Colon (tissue), 2 donors: ENCODE measurements around the gene SZT2.
"Not testable (repeated sequence)": the region's sequence is repeated elsewhere in the genome, so short reads cannot be mapped to it uniquely, and the experiment has no call there.

Experiments used
- FAIRE-seq: peaks from 2 replicates; lab custom pipeline; 2012; peaks lifted over from hg19 to GRCh38; lab: Jason Lieb, UNC
- donor health status: control.
- donor health status: control.

SZT2 gene

DNA sequence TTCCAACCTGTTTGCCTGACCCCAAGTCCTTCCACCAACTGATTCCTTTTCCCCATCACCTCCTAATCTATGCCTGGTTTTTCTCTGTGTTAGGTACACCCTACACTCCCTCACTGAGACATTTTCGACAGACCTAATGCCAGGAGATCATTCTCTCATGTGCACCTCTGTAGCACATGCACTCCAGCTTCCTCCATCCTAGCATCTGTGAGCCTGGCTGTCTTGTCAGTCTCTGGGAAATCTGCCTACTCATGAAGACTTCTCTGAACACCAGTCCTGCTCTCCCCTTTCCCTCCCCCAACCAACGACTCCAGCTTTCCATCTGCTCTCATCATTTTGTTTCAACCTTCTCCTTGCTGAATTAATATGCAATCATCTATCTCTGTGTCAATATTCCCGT is 1.1 kb upstream of the SZT2 start:
- FAIRE-seq, result no peak

DNA sequence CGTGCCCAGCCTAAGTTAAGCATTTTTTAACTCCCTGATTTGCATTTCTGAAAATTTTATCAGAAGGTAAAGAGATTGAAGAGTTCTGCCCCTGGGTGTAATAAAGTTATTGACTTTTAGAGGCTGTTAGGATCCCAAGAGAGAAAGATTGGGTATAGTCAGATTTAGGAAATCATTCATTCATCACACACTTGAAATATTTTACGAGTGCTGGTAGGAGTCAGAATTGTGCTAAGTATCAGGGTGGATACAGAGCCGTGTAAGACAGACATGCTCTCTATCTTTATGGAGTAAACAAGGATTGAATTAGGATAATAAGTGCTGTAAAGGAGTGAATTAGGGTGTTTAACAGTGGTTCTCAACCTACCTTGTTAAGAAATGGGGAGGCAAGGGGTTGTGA is 3.0 kb downstream of the SZT2 start:
- FAIRE-seq, result no peak

DNA sequence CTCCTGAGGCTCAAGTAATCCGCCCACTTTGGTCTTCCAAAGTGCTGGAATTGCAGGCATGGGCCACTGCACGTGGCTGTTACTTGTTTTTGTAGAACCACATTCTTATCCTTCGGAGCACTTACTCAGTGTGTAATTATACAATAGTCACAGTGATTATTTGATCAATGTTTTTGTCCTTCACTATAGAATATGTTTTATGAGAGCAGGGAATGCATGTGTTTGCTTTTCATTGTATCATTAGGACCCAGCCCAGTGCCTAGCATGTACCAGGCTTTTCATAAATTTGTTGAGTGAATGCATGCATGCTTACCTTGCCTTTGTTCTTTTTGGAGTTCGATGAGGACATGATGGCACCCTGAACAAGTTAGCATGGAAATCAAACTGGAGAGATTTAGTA is 5.8 kb downstream of the SZT2 start:
- FAIRE-seq, result no peak

DNA sequence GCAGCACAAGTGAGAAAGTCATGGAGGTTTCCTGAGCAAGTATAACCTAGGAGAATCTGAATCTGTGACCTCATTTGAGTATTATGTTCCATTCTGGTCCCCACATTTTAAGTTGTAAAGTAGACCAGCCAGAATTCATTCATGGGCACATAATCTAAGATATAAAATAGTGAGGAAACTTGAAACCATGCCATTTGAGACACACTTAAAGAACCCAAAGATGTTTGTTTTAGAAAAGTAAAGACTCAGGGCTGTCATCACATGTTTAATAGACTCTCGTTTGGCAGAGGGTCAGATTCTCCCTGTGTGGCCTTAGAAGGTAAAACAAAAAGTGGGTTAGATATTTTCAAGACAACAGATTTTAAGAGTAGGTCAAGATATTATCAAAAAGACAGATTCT is 6.4 kb downstream of the SZT2 start:
- no peak for FAIRE-seq

DNA sequence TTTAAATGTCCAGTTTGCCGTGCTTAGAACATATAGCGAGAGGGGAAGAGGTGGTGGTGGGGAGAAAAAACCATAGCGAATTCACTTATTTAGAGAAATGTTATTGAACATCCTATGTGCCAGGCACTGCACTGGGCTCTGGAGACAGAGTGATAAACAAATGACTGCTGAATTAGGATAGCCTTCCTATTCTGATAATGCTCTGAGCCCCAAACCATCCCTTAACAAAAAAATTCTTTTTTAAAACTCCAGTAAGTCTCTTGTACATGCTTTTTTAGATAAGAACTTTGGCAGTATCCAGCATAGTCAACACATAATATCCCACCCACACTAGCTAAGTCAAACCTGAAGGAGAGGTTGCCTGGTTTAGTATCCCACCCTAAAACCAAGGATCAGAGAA is 8.5 kb downstream of the SZT2 start:
- no peak for FAIRE-seq

DNA sequence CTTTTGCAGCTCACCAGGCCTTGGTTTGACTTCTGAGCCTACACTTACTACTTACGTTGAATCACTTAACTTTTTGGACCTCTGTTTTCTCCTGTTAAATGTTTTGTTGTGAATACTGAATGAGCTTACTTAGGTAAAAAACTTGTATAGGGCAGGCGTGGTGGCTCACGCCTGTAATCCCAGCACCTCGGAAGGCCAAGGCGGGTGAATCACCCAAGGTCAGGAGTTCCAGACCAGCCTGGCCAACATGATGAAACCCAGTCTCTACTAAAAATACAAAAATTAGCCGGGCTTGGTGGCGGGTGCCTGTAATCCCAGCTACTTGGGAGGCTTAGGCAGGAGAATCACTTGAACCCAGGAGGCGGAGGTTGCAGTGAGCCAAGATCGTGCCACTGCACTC is 10.7 kb downstream of the SZT2 start:
- not testable (repeated sequence) for FAIRE-seq

DNA sequence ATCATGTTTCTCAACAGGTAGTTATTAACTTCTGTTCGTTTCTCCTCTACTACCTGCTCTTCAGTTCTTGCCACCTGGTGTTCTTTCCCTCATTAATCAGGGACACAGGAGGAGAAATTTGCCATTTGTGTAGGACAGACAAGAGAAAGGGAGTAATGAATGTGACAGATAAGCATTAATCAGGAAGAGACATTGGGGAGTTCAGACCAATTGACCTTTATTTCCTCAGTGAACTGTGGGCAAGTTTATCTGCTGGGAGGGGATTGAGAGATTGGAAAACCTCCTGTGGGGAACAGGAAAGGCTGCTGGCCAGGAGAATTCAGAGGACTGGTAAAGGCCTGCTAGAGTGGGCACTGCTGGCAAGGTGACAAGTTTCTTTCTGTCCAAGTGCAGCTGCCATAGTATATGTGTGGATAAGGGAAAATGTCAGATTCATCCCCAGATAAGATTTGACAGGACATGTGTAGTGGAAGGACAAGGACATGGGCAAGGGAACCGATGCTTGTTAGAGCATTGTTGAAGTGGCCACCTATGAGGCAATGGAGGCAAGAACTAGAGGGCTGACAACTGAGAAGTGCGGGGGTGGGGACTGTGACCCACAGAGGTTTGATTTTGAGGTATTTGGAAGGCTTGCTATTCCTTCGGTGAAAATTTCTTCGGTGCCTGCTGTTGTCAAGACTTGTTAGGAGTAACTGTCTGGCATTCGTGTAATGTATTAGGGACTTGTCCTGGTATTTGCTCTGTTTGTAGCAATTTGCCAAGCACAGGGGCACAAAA is 12.6 kb downstream of the SZT2 start:
- no peak for FAIRE-seq

DNA sequence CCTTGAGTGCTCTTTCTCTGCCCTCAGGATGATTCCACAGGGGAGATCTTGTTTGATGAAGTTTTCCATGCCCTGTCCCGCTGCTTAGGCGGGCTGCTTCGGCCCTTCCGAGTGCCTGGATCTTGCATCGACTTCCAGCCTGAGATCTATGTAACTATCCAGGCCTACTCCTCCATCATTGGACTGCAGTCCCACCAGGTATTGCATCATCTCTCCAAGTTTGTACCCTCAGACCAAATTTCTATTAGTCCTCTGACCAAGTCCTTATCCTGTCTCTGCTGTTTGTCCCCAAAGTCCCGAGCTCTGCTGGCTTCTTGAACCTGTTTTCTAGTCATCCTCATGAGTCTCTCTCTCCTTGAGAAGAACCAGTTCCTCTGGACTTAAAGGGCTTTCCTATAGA is 14.7 kb downstream of the SZT2 start:
- no peak for FAIRE-seq

DNA sequence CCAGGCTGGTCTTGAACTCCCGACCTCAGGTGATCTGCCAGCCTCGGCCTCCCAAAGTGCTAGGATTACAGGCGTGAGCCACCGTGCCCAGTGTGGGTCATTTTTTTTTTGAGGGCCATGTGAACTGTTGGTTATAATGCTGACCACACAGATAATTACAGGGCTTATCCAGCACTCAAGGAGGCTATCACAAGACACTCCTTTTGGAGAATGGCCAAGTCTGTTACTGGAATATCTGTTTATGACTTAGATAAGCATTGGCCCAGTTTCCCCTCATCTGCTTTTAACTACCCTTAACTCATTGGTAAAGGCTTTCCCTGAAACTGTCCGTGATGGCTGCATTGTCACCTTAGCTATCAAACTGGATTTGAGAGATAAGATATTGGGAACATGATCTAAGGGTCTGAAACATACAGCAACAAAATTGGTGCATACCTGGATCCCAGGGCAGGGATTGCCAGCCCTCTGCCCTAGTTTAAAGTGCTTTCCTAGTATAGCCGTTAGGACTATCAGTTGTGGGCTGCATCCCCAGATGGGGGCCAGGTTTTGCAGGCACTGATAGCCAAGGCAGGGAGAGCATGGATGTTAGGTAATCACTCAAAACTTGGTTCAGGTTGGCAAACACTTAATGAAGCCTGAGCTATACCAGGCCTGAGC is 15.6 kb downstream of the SZT2 start:
- no peak for FAIRE-seq

DNA sequence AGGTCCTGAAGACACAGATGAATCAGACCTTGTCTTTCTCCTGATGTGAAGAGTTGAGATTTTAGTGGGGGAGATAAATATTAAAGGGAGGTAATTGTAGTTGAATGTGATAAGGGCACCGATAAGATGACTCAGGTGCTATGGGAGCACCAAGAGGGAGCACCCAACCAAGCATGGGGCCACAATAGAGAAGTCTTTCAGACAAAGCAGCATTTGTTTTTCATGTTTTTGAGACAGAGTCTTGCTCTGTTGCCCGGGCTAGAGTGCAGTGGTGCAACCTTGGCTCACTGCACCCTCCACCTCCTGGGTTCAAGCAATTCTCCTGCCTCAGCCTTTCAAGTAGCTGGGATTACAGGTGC is 16.2 kb downstream of the SZT2 start:
- FAIRE-seq, result no peak

DNA sequence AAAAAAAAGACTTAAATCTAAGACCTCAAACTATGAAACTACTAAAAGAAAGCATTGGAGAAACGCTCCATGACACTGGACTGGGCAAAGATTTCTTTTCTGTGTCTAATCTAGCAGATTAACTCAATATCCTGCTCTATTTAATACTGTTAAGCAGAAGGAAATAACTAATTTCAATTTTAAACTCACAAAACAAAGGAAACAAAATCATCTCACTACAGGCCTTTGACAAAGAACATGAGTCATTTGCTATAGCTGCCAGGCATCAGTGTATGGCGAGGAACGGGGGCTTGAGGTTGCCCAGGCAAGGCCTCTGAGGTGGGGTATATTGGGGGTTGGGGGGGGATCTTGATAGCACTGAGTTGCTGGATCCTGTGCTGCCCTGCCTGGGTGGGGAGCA is 20.9 kb downstream of the SZT2 start:
- no peak for FAIRE-seq

DNA sequence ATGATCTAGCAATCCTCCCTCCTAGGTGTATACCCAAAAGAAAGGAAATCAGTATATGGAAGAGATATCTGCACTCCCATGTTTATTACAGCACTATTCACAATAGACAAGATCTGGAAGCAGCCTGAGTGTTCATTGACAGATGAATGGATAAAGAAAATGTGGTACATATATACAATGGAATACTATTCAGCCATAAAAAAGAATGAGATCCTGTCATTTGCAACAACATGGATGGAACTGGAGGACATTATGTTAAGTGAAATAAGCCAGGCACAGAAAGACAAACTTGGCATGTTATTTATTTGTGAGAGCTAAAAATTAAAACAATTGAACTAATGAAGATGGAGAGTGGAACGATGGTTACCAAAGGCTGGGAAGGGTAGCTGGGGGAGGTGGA is 23.7 kb downstream of the SZT2 start:
- FAIRE-seq, result not testable (repeated sequence)

DNA sequence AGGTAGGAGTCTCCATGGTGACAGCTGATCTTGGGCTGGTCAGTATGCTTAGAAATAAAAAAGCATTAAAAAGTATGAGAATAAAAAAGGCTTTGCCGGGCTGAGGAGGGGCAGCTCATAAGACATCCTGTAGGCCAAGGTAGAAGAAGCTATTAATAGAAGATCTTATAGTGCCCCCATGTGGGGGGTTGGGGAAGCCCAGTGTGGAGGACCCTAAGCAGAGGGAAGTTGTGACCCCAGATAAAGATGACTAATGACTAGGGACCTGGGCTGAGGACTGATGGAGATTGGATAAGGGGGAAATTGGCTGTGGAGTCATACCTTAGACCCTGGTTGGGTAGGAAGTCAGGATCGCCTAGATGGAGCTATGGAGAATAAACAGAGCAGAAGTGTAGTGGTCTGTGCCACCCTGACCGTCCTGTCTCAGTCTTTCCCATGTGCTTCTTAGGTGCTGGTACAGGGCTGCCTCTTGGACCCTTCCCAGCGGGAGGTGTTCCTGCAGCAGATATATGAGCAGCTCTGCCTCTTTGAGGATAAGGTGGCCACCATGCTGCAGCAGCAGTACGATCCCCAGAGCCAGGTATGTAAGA is 25.0 kb downstream of the SZT2 start:
- no peak for FAIRE-seq

DNA sequence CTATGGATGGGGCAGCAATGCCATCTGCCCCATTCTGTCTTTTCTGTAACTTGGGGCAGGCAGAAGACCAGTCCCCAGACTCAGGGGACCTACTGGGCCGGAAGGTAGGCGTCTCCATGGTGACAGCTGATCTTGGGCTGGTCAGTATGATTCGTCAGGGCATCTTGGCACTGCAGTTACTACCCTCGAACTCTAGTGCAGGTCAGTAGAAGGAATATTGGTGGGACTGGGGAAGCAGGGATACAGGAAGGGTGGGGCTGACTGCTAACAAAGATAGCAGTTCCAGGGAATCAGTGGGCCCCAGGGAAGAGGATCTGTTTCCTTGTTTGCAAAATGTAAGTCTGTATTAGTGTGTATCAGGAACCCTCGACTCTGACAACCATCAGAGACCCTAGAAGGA is 26.2 kb downstream of the SZT2 start:
- FAIRE-seq, result no peak

DNA sequence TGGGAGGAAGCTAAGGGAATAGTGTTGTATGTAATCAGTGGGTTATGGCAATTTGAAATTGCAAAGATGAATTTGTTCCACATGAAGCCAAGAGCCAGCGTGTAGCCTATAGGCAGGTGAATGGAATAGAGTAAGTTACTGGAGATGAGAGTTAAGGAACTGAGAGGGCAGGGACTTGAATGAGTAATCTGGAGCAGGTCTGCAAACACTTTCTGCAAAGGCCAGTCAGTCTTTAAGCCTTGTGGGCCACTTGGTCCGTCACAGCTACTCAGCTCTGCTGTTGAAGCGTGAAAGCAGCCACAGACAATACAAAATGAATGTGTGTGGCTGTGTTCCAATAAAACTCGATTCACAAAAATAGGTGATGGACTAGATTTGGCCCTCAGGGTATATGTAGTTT is 29.2 kb downstream of the SZT2 start:
- no peak for FAIRE-seq

DNA sequence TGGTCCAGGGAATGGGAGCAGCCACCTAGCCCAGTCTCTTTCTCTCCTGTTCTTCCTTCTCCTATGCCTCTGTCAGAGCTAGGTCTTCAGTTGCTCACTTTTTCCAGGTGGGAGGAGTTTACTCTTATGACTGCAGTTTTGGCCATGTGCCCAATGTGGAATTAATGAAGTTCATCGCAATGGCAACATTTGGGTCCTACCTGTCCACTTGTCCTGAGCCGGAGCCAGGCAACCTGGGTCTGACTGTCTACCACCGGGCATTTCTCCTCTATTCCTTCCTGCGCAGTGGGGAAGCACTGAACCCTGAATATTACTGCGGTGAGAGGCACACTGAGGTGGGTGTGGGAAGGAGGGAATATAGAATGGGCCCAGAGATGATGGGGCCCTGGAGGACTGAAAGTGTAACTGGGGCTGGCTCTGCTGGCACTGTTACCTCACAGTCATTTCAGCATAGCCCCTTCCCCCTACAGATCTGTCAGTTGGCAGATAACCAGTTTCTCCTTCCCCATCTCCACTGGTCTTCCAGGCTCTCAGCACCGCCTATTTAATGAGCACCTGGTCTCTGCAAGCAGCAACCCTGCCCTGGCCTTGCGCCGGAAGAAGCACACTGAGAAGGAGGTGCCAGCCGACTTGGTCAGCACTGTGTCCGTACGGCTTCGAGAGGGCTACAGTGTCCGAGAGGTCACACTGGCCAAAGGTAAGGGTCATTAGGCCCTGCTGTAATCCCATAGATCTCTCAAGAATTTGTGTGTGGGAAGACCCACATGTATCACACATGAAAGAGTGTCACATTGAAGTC is 30.1 kb downstream of the SZT2 start:
- no peak for FAIRE-seq

DNA sequence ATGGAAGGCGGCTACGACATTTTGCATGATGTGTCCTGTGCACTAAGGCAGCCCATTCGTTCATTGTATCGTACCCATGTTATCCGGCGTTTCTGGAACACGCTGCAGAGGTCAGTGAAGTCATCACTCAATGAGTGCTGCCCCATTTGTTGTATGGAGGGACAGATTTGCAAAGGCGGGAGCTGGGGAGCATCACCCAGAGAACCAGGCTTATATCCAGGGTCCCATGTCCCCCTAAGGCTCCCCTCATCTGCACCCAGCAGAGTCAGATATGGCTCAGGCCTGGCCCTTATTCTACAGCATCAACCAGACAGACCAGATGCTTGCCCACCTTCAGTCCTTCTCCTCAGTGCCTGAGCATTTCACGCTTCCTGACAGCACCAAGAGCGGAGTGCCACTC is 31.2 kb downstream of the SZT2 start:
- FAIRE-seq, result no peak

DNA sequence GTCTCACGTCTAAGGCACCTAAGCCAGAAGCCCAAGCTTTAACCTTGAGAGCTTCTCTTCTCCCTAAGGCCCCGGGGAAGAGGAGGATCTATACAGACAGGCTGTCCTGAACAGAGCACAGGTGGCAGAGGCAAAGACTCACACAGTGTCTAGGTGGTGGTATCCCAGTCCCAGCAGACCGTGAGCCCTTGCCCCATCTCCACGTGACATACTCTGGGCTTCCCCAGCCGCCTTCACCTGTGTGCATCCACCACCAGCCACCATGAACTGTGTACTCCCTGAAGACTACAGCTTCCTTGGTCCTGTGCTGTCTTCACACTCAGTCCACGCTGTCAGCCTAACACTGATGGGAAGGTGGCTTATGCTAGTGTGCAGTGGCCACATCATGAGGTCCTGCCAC is 31.7 kb downstream of the SZT2 start:
- FAIRE-seq, result no peak

DNA sequence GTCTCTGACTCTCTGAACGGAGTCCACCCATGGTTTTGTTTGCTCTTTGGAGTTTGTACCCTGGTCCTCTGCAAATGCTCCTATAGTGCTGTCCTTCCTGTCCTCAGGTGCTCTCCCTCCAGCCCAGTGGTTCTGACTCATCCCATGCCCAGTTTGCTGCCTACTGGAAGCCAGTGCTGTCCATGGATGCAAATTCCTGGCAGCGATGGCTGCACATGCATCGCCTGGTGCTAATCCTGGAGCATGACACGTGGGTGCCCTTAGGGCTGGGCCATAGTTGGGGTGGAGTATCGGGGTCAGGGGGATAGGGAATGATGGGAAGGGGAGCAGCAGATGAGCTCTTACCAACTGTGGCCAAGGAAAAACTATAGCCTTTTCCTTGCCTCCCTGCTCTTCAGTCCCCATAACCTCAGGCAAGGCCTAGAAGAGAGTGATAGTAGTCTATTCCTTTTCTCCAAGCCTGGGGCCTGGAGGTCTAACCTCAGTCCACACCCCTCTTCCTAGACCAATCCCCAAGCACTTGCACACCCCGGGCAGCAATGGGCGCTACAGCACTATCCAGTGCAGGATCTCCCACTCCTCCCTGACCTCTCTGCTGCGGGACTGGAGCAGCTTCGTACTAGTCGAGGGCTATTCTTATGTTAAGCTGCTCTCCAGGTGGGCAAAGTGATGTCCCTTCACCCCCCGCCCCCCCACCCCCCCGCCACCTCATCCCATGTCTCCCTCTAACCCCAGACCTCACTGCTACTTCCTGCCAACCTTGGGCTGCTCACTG is 32.5 kb downstream of the SZT2 start:
- no peak for FAIRE-seq

DNA sequence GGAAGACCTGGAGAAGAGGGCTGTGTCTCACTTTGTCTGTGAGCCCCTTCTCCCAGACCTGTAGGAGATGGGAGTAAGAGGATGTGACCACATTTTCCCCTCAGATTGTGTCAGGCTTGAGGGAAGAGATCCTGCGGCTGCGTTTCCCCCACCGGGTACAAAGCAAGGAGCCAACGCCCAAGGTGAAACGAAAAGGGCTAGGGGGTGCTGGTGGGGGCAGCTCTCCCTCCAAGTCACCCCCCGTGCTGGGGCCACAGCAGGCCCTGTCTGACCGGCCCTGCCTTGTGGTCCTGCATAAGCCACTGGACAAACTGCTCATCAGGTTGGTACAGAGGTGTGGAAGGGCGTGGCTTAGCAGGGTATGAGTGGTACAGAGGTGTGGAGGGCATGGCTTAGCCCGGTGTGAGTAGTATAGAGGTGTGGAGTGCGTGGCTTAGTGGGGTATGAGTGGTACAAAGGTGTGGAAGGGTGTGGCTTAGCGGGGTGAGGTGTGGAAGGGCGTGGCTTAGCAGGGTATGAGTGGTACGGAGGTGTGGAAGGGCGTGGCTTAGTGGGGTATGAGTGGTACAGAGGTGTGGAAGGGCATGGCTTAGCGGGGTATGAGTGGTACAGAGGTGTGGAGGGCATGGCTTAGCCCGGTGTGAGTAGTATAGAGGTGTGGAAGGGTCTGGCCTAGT is 33.4 kb downstream of the SZT2 start:
- no peak for FAIRE-seq

DNA sequence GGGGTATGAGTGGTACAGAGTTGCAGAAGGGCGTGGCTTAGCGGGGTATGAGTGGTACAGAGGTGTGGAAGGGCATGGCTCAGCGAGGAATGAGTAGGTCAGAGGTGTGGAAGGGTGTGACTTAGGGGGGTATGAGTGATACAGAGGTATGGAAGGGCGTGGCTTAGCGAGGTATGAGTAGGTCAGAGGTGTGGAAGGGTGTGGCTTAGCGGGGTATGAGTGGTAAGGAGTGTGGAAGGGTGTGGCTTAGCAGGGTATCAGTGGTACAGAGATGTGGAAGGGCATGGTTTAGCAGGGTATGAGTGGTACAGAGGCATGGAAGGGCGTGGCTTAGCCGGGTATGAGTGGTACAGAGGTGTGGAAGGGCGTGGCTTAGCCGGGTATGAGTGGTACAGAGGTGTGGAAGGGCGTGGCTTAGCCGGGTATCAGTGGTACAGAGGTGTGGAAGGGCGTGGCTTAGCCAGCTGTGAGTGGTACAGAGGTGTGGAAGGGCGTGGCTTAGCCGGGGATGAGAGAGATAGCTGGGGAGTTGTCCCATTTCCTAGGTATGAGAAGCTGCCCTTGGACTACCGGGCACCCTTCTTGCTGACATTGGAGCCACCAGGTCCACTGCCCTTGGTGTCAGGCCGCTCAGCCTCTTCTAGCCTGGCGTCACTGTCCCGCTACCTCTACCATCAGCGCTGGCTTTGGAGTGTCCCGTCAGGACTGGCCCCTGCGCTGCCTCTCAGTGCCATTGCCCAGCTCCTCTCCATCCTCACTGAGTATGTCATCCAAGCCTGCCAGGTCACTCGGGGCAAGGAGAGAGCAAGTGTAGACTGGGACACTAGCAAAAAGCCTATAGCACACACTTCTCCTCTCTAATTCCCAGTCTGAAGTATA is 34.2 kb downstream of the SZT2 start:
- FAIRE-seq, result no peak
